ENCODE results near the gene PGA4.
"Not testable (repeated sequence)": the region's sequence is repeated elsewhere in the genome, so short reads cannot be mapped to it uniquely, and the experiment has no call there.

PGA4 gene

GRCh38 chr11:61229458-61229857 lies 7.3 kb downstream of the PGA4 start:
- H3K27me3 ChIP-seq (ENCODE audit: control insufficient read depth, insufficient read depth, low read length); H3K27ac ChIP-seq (ENCODE audit: low read depth, low read length); H3K36me3 ChIP-seq (ENCODE audit: control insufficient read depth, insufficient read depth, low read length); H3K4me3 ChIP-seq (ENCODE audit: low read depth, low read length); H3K9ac ChIP-seq (ENCODE audit: low read depth, low read length); H3K4me1 ChIP-seq (ENCODE audit: control insufficient read depth, insufficient read depth, low read length); H3K9me3 ChIP-seq (ENCODE audit: control insufficient read depth, insufficient read depth, low read length): not testable (repeated sequence)

- H3K27me3 ChIP-seq (ENCODE audit: control insufficient read depth, insufficient read depth, low read length); H3K27ac ChIP-seq (ENCODE audit: low read depth, low read length); H3K4me3 ChIP-seq (ENCODE audit: low read depth, low read length); H3K9ac ChIP-seq (ENCODE audit: low read depth, low read length); H3K9me3 ChIP-seq (ENCODE audit: control insufficient read depth, insufficient read depth, low read length); H3K36me3 ChIP-seq (ENCODE audit: control insufficient read depth, insufficient read depth, low read length); H3K4me1 ChIP-seq (ENCODE audit: control insufficient read depth, insufficient read depth, low read length): not testable (repeated sequence)
These were observed 8.9 kb downstream of the PGA4 start for GRCh38 chr11:61231033-61231432.

GRCh38 chr11:61231585-61231984 lies 9.4 kb downstream of the PGA4 start:
- H3K27ac ChIP-seq (ENCODE audit: low read depth, low read length); H3K36me3 ChIP-seq (ENCODE audit: control insufficient read depth, insufficient read depth, low read length); H3K9ac ChIP-seq (ENCODE audit: low read depth, low read length); H3K9me3 ChIP-seq (ENCODE audit: control insufficient read depth, insufficient read depth, low read length); H3K4me3 ChIP-seq (ENCODE audit: low read depth, low read length); H3K4me1 ChIP-seq (ENCODE audit: control insufficient read depth, insufficient read depth, low read length); H3K27me3 ChIP-seq (ENCODE audit: control insufficient read depth, insufficient read depth, low read length): not testable (repeated sequence)

GRCh38 chr11:61232548-61233145 lies 10.5 kb downstream of the PGA4 start:
- H3K36me3 ChIP-seq (ENCODE audit: control insufficient read depth, insufficient read depth, low read length); H3K27ac ChIP-seq (ENCODE audit: low read depth, low read length); H3K4me3 ChIP-seq (ENCODE audit: low read depth, low read length); H3K9me3 ChIP-seq (ENCODE audit: control insufficient read depth, insufficient read depth, low read length); H3K27me3 ChIP-seq (ENCODE audit: control insufficient read depth, insufficient read depth, low read length); H3K9ac ChIP-seq (ENCODE audit: low read depth, low read length); H3K4me1 ChIP-seq (ENCODE audit: control insufficient read depth, insufficient read depth, low read length): not testable (repeated sequence)

DNA sequence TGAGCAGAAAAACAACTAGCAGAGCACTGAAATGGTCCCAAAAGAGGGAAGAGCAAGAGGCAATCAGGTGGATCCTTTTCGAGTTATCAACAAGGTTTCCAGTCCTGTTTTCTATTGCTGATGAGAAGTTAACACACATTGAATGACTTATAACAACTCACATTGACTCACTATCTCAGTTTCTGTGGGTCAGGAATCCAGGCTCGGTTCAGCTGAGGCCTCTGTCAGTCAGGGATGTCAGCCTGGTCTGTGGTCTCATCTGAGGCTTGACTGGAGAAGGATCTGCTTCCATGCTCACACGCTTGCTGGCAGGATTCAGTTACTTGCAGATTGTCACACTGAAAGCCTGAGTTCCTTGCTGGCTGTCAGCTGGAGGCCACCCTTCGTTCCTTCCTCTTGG lies 15.0 kb downstream of the PGA4 start:
- not testable (repeated sequence) for H3K9me3 ChIP-seq (ENCODE audit: control insufficient read depth, insufficient read depth, low read length); H3K4me3 ChIP-seq (ENCODE audit: low read depth, low read length); H3K9ac ChIP-seq (ENCODE audit: low read depth, low read length); H3K27ac ChIP-seq (ENCODE audit: low read depth, low read length); H3K4me1 ChIP-seq (ENCODE audit: control insufficient read depth, insufficient read depth, low read length); H3K27me3 ChIP-seq (ENCODE audit: control insufficient read depth, insufficient read depth, low read length); H3K36me3 ChIP-seq (ENCODE audit: control insufficient read depth, insufficient read depth, low read length)

DNA sequence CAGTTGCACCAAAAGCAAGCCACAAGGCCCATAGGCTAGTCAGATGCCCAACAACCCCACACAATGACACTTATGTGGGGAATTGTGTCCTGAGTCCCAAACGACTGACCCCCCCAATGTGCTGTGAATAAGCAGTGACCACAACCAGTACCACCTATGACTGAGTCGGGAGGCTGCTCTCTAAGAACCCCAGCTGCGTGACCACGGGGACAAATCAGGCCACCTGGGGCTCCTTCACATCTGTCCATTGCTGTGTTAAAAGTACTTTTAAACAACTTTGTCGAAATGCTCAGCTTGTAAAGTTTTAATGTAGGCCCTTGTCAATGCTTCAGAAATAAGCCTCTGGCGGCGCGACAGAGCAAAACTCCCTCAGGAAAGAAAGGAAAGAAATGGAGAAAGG lies 18.1 kb downstream of the PGA4 start:
- not testable (repeated sequence) for H3K4me1 ChIP-seq (ENCODE audit: control insufficient read depth, insufficient read depth, low read length); H3K9ac ChIP-seq (ENCODE audit: low read depth, low read length); H3K9me3 ChIP-seq (ENCODE audit: control insufficient read depth, insufficient read depth, low read length); H3K27ac ChIP-seq (ENCODE audit: low read depth, low read length); H3K4me3 ChIP-seq (ENCODE audit: low read depth, low read length); H3K27me3 ChIP-seq (ENCODE audit: control insufficient read depth, insufficient read depth, low read length); H3K36me3 ChIP-seq (ENCODE audit: control insufficient read depth, insufficient read depth, low read length)

- H3K4me1 ChIP-seq (ENCODE audit: control insufficient read depth, insufficient read depth, low read length); H3K36me3 ChIP-seq (ENCODE audit: control insufficient read depth, insufficient read depth, low read length); H3K27me3 ChIP-seq (ENCODE audit: control insufficient read depth, insufficient read depth, low read length); H3K9me3 ChIP-seq (ENCODE audit: control insufficient read depth, insufficient read depth, low read length); H3K4me3 ChIP-seq (ENCODE audit: low read depth, low read length); H3K9ac ChIP-seq (ENCODE audit: low read depth, low read length); H3K27ac ChIP-seq (ENCODE audit: low read depth, low read length): not testable (repeated sequence)
These were observed 18.7 kb downstream of the PGA4 start, which contains the start of gene PGA5 for GRCh38 chr11:61240875-61241274. TSS of gene PGA5 (plus strand) at chr11:61241175. CDS start at chr11:61241227, 52 bp downstream.

GRCh38 chr11:61241526-61241925 lies 19.4 kb downstream of the PGA4 start:
- H3K27me3 ChIP-seq (ENCODE audit: control insufficient read depth, insufficient read depth, low read length); H3K9me3 ChIP-seq (ENCODE audit: control insufficient read depth, insufficient read depth, low read length); H3K36me3 ChIP-seq (ENCODE audit: control insufficient read depth, insufficient read depth, low read length); H3K4me1 ChIP-seq (ENCODE audit: control insufficient read depth, insufficient read depth, low read length); H3K4me3 ChIP-seq (ENCODE audit: low read depth, low read length); H3K9ac ChIP-seq (ENCODE audit: low read depth, low read length); H3K27ac ChIP-seq (ENCODE audit: low read depth, low read length): not testable (repeated sequence)

GRCh38 chr11:61245284-61245964 lies 23.3 kb downstream of the PGA4 start:
- H3K4me3 ChIP-seq (ENCODE audit: low read depth, low read length), result not testable (repeated sequence)

GRCh38 chr11:61248071-61248470 lies 25.9 kb downstream of the PGA4 start:
- not testable (repeated sequence) for H3K27ac ChIP-seq (ENCODE audit: low read depth, low read length); H3K4me3 ChIP-seq (ENCODE audit: low read depth, low read length); H3K27me3 ChIP-seq (ENCODE audit: control insufficient read depth, insufficient read depth, low read length); H3K36me3 ChIP-seq (ENCODE audit: control insufficient read depth, insufficient read depth, low read length); H3K9ac ChIP-seq (ENCODE audit: low read depth, low read length); H3K4me1 ChIP-seq (ENCODE audit: control insufficient read depth, insufficient read depth, low read length); H3K9me3 ChIP-seq (ENCODE audit: control insufficient read depth, insufficient read depth, low read length)

More at GRCh38 chr11:61245284-61245964, 23.3 kb downstream of the PGA4 start:
- H3K27ac ChIP-seq (ENCODE audit: low read depth, low read length); H3K36me3 ChIP-seq (ENCODE audit: control insufficient read depth, insufficient read depth, low read length); H3K9me3 ChIP-seq (ENCODE audit: control insufficient read depth, insufficient read depth, low read length); H3K9ac ChIP-seq (ENCODE audit: low read depth, low read length); H3K4me1 ChIP-seq (ENCODE audit: control insufficient read depth, insufficient read depth, low read length); H3K27me3 ChIP-seq (ENCODE audit: control insufficient read depth, insufficient read depth, low read length): not testable (repeated sequence)

GRCh38 chr11:61249201-61249600 lies 27.1 kb downstream of the PGA4 start:
- H3K9me3 ChIP-seq (ENCODE audit: control insufficient read depth, insufficient read depth, low read length); H3K4me3 ChIP-seq (ENCODE audit: low read depth, low read length); H3K4me1 ChIP-seq (ENCODE audit: control insufficient read depth, insufficient read depth, low read length); H3K27me3 ChIP-seq (ENCODE audit: control insufficient read depth, insufficient read depth, low read length); H3K27ac ChIP-seq (ENCODE audit: low read depth, low read length); H3K9ac ChIP-seq (ENCODE audit: low read depth, low read length); H3K36me3 ChIP-seq (ENCODE audit: control insufficient read depth, insufficient read depth, low read length): not testable (repeated sequence)
